ENCODE data around the gene MIER1. TPM values are rescaled to one million over a fixed set of nuclear protein-coding genes. Genes with fewer than 3 reads are reported as not detected.
"Not testable (repeated sequence)": the region's sequence is repeated elsewhere in the genome, so short reads cannot be mapped to it uniquely, and the experiment has no call there.

MIER1 gene
- total RNA-seq, 2 experiments from 2014 or later = 54.7 to 58.8 TPM

GRCh38 chr1:66979621-66980020, 54.8 kb downstream of the MIER1 start:
- Mint-ChIP-seq H3K4me1 (ENCODE audit: low read depth) (peaks cover 38% of the 10 kb centered on the region), H3K36me3 (peaks cover 32% of the 10 kb centered on the region)
- intact Hi-C loops (cut with micrococcal nuclease) = loop anchor here (2.0 to 10.0 kb wide), 5 partner anchors 25 to 455 kb away; partner anchors contain the start of gene SERBP1
- DNase-seq, H3K4me3 Mint-ChIP-seq, H3K9me3 Mint-ChIP-seq, H3K27ac Mint-ChIP-seq, POLR2A ChIA-PET, CTCF ChIA-PET, H3K27me3 Mint-ChIP-seq: not testable (repeated sequence)

- Mint-ChIP-seq H3K4me1 (ENCODE audit: low read depth) (peaks cover 39% of the 10 kb centered on the region), H3K36me3 (peaks cover 29% of the 10 kb centered on the region), H3K27ac (peak overlapping the region; percentile 68), H3K4me3 (peak overlapping the region; percentile 53), H3K9me3 (no peaks in the 10 kb centered on the region), H3K27me3 (no peaks in the 10 kb centered on the region)
- CTCF ChIA-PET = interaction anchor here (0.6 to 1.3 kb wide), 6 partner anchors 15 to 231 kb away, joined by 3 to 10 read pairs (median 4); no protein-coding TSS in a partner anchor
- POLR2A ChIA-PET = interaction anchor here (0.8 to 0.9 kb wide), 3 partner anchors 12 to 191 kb away, joined by 3 read pairs; no protein-coding TSS in a partner anchor
- intact Hi-C loops (cut with micrococcal nuclease) = loop anchor here (1.0 to 10.0 kb wide), 6 partner anchors 26 to 454 kb away; partner anchors contain the start of gene SERBP1
- DNase-seq = no peak
Measured at GRCh38 chr1:66980745-66981367, 56.1 kb downstream of the MIER1 start.

GRCh38 chr1:66981679-66982078, 56.9 kb downstream of the MIER1 start:
- POLR2A ChIA-PET = interaction anchor here (0.8 to 0.9 kb wide), 3 partner anchors 11 to 190 kb away, joined by 3 read pairs; no protein-coding TSS in a partner anchor

GRCh38 chr1:66982561-66983260, 57.9 kb downstream of the MIER1 start:
- Mint-ChIP-seq H3K27me3 (no peaks in the 10 kb centered on the region), H3K9me3 (no peaks in the 10 kb centered on the region), H3K4me3 (no peak overlapping the region), H3K4me1 (ENCODE audit: low read depth) (peaks cover 43% of the 10 kb centered on the region), H3K36me3 (peaks cover 30% of the 10 kb centered on the region), H3K27ac (peak overlapping the region; percentile 72)
- DNase-seq = no peak
- CTCF ChIA-PET = interaction anchor here (0.8 to 1.2 kb wide), 2 partner anchors 22 to 229 kb away, joined by 3 read pairs; no protein-coding TSS in a partner anchor
- intact Hi-C loops (cut with micrococcal nuclease) = loop anchor here (5.0 to 10.0 kb wide), 2 partner anchors 350 to 452 kb away; partner anchors contain the start of gene SERBP1
- POLR2A ChIA-PET = interaction anchor here (1.5 kb wide), 1 partner anchor 53 kb away, joined by 3 read pairs; no protein-coding TSS in a partner anchor

More at GRCh38 chr1:66981679-66982078, 56.9 kb downstream of the MIER1 start:
- Mint-ChIP-seq H3K36me3 (peaks cover 29% of the 10 kb centered on the region), H3K9me3 (no peaks in the 10 kb centered on the region), H3K4me1 (ENCODE audit: low read depth) (peaks cover 42% of the 10 kb centered on the region), H3K27me3 (no peaks in the 10 kb centered on the region), H3K27ac (peak overlapping the region; percentile 72), H3K4me3 (peak overlapping the region; percentile 53)
- intact Hi-C loops (cut with micrococcal nuclease) = loop anchor here (1.0 to 10.0 kb wide), 6 partner anchors 27 to 453 kb away; partner anchors contain the start of gene SERBP1
- CTCF ChIA-PET = interaction anchor here (0.6 to 1.3 kb wide), 4 partner anchors 14 to 230 kb away, joined by 3 to 10 read pairs (median 4); no protein-coding TSS in a partner anchor
- DNase-seq = peak; percentile 47

- Mint-ChIP-seq H3K4me1 (ENCODE audit: low read depth) (peaks cover 46% of the 10 kb centered on the region), H3K4me3 (no peak overlapping the region), H3K36me3 (peaks cover 31% of the 10 kb centered on the region), H3K27ac (peak overlapping the region; percentile 67), H3K9me3 (no peaks in the 10 kb centered on the region), H3K27me3 (no peaks in the 10 kb centered on the region)
- intact Hi-C loops (cut with micrococcal nuclease) = loop anchor here (5.0 to 10.0 kb wide), 2 partner anchors 348 to 450 kb away; partner anchors contain the start of gene SERBP1
- CTCF ChIA-PET = interaction anchor here (0.8 to 1.3 kb wide), 2 partner anchors 11 to 33 kb away, joined by 3 read pairs; no protein-coding TSS in a partner anchor
- POLR2A ChIA-PET = no interaction called here
- DNase-seq = no peak
Measured at GRCh38 chr1:66984491-66984890, 59.7 kb downstream of the MIER1 start.

GRCh38 chr1:66985835-66986234, 61.0 kb downstream of the MIER1 start:
- no peak for DNase-seq
- Mint-ChIP-seq H3K4me3 (no peak overlapping the region), H3K9me3 (no peaks in the 10 kb centered on the region), H3K4me1 (ENCODE audit: low read depth) (peaks cover 40% of the 10 kb centered on the region), H3K27ac (no peak overlapping the region), H3K27me3 (no peaks in the 10 kb centered on the region), H3K36me3 (peaks cover 34% of the 10 kb centered on the region)
- POLR2A ChIA-PET = no interaction called here
- intact Hi-C loops (cut with micrococcal nuclease) = loop anchor here (10.0 kb wide), 1 partner anchor 449 kb away; the partner anchor contains the start of gene SERBP1
- CTCF ChIA-PET = interaction anchor here (1.4 kb wide), 1 partner anchor 10 kb away, joined by 7 read pairs; no protein-coding TSS in a partner anchor

DNA sequence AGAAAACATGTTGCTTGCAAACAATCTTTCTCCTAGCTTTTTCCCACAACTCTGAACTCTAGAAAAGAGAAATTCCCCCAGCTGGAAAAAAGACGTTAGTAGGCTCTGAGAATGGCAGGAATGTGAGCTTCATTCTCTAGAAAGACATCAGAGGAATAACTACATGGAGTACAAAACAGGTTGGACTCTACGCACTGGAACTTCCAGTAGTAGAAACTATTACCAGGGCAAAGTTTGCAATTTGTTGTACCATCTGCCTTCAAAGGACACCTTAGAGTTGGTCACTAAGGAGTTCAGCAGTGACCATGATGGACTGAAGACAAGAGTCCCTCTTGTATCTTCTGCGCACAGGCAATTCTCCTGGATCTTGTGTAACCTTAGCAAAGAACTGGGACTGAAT, 68.3 kb downstream of the MIER1 start:
- H3K27me3 Mint-ChIP-seq = no peaks in the 10 kb centered on the region
- H3K27ac Mint-ChIP-seq = no peak overlapping the region
- no peak for DNase-seq
- intact Hi-C loops (cut with micrococcal nuclease) = no loop called here
- H3K4me3 Mint-ChIP-seq = no peak overlapping the region
- peaks cover 8% of the 10 kb centered on the region for H3K4me1 Mint-ChIP-seq (ENCODE audit: low read depth)
- H3K9me3 Mint-ChIP-seq = no peaks in the 10 kb centered on the region
- H3K36me3 Mint-ChIP-seq = peaks cover 17% of the 10 kb centered on the region
- POLR2A ChIA-PET = interaction anchor here (0.9 to 1.2 kb wide), 2 partner anchors 12 to 68 kb away, joined by 3 read pairs; partner anchors contain the start of gene MIER1
- CTCF ChIA-PET = interaction anchor here (1.3 to 2.4 kb wide), 3 partner anchors 156 to 508 kb away, joined by 5 to 13 read pairs (median 5); no protein-coding TSS in a partner anchor

DNA sequence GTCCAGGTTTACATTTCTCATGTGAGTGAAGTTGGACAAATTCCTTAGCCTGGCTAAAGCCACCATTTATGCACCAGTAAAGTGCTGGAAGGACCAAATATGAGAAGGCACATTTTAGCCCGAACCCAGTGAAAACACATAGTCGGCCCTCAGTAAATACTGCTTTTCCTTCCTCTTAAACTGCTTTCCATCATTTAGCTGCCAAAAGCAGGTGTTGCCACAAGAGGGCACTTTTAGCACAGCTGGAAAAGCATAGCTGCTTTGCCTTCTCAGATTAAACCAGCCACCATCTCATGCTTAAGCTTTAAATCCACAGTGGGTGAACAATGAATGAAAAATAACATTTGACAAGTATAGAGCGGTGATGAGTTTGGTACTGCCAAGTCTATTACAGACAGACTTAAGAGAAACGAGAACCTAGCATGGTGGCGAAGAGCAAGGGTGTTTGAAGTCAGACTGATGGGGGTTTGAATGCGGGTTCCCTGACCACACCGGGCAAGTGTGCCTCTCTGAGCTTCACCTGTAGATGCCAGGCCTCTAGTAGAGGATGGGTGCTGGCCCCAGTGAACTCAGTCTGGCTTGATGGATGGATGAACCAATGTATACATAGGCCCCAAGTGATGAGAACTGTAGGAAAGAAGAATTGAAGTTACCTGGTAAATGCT, 71.4 kb downstream of the MIER1 start:
- no peaks in the 10 kb centered on the region for H3K9me3 Mint-ChIP-seq
- peaks cover 16% of the 10 kb centered on the region for H3K4me1 Mint-ChIP-seq (ENCODE audit: low read depth)
- intact Hi-C loops (cut with micrococcal nuclease) = loop anchor here (1.0 to 5.0 kb wide), 6 partner anchors 57 to 504 kb away; no protein-coding TSS in a partner anchor
- CTCF ChIA-PET = interaction anchor here (0.7 to 4.1 kb wide), 35 partner anchors 8 to 505 kb away, joined by 3 to 60 read pairs (median 5); partner anchors contain the start of genes C1orf141 and SLC35D1
- H3K27ac Mint-ChIP-seq = peak overlapping the region; percentile 25
- H3K27me3 Mint-ChIP-seq = no peaks in the 10 kb centered on the region
- peaks cover 5% of the 10 kb centered on the region for H3K36me3 Mint-ChIP-seq
- peak; percentile 78 for DNase-seq
- H3K4me3 Mint-ChIP-seq = no peak overlapping the region
- POLR2A ChIA-PET = interaction anchor here (1.1 kb wide), 1 partner anchor 153 kb away, joined by 4 read pairs; no protein-coding TSS in a partner anchor

DNA sequence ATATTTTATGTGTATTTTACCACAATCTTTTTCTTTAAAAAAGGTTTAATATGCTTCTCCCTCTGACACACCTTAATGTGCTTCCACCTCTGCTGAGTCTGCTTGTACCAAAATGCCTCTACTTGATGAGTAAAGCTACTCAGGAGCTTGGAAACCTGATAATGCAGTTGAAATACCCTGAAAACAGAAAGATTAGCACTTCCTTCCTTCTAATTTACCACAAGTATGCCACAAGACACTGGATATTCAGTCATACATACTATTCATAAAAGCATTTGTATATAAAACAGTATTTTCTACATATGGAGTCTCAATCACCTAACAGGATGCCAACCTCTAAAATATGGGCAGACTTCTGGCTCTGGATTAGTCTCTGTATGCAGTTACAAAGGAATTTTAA, 74.2 kb downstream of the MIER1 start:
- no peaks in the 10 kb centered on the region for H3K27me3 Mint-ChIP-seq
- DNase-seq = no peak
- intact Hi-C loops (cut with micrococcal nuclease) = loop anchor here (5.0 kb wide), 1 partner anchor 333 kb away; no protein-coding TSS in a partner anchor
- H3K4me1 Mint-ChIP-seq (ENCODE audit: low read depth) = peaks cover 16% of the 10 kb centered on the region
- no peak overlapping the region for H3K4me3 Mint-ChIP-seq
- POLR2A ChIA-PET = no interaction called here
- no peaks in the 10 kb centered on the region for H3K9me3 Mint-ChIP-seq
- CTCF ChIA-PET = interaction anchor here (0.7 to 0.8 kb wide), 2 partner anchors 9 to 213 kb away, joined by 3 read pairs; no protein-coding TSS in a partner anchor
- peaks cover 16% of the 10 kb centered on the region for H3K36me3 Mint-ChIP-seq
- no peak overlapping the region for H3K27ac Mint-ChIP-seq

DNA sequence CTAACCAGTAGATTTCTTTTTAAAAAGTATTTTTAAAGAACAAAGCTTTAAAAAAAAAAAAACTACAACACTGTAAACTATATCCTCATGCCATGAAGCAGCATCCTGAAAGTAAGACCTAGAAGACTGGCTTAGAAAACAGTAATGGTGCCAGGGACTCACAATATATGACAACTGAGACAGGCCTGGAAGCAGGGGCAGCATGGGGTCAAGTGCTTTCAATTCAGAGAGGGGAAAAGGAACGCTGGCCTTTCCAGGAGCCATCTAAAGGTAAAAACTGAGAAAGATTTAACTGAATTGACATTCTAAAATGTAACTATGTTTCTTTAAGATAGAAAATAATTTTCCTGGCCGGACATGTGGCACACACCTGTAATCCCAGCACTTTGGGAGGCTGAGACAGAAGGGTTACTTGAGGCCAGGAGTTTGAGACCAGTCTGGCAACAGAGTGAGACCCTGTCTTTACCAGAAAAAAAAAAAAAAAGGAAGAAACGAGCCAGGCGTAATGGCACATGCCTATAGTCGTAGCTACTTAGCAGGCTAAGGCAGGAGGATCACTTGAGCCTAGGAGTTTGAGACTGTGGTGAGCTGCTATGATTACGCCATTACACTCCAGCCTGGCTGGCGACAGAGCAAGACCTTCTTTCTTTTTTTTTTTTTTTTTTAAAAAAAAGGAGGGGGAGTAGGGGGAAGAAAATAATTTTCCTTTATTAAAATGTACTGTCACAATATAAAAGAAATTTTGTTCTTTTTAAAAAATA, 75.0 kb downstream of the MIER1 start:
- DNase-seq = no peak
- Mint-ChIP-seq H3K27ac (no peak overlapping the region), H3K27me3 (no peaks in the 10 kb centered on the region), H3K9me3 (no peaks in the 10 kb centered on the region), H3K4me1 (ENCODE audit: low read depth) (peaks cover 16% of the 10 kb centered on the region), H3K36me3 (peaks cover 16% of the 10 kb centered on the region), H3K4me3 (no peak overlapping the region)
- intact Hi-C loops (cut with micrococcal nuclease) = loop anchor here (5.0 kb wide), 1 partner anchor 332 kb away; no protein-coding TSS in a partner anchor
- ChIA-PET POLR2A (no interaction called here), CTCF (interaction anchor here (0.7 to 1.3 kb wide), 3 partner anchors 150 to 663 kb away, joined by 3 to 4 read pairs (median 3); no protein-coding TSS in a partner anchor)

Data from activated CD4-positive, alpha-beta memory T cell treated with anti-CD3 and anti-CD28 coated beads for 36 hours (primary cell).